CD8-positive, alpha-beta memory T cell (primary cell): ENCODE measurements around the gene IP6K2. TPM values are rescaled to one million over a fixed set of nuclear protein-coding genes. Genes with fewer than 3 reads are reported as not detected.

Source experiments
- CTCF ChIA-PET: fragments of 350-600 bp; sonication (Branson Sonifier 250); formaldehyde crosslinking; loops from one replicate; lab custom pipeline; 2021; ENCODE audit warnings: antibody characterized with exemption; lab: Charles Lee
- POLR2A ChIA-PET: fragments of 350-600 bp; sonication (Branson Sonifier 250); formaldehyde crosslinking; loops from one replicate; lab custom pipeline; 2021; ENCODE audit warnings: antibody characterized with exemption; lab: Charles Lee
- DNase-seq, 5 donors: peaks; one replicate each; pipeline versions ENCODE4 v3.0.0 to v3.0.0-alpha.2; 2020 to 2022; ENCODE audit warnings: mixed read lengths in 1 of 5
- H3K27ac ChIP-seq: one replicate; pipeline ENCODE4 v1.7.0; 2013; ENCODE audit warnings: low read depth, mild to moderate bottlenecking, low read length, moderate library complexity
- H3K27me3 ChIP-seq: 2 replicates; pipeline ENCODE4 v1.7.0; 2013; ENCODE audit warnings: low read length, mild to moderate bottlenecking; ENCODE audit not compliant: insufficient read depth, poor library complexity, severe bottlenecking
- H3K36me3 ChIP-seq: 2 replicates; pipeline ENCODE4 v1.7.0; 2013; ENCODE audit warnings: mild to moderate bottlenecking, low read length, moderate library complexity; ENCODE audit not compliant: insufficient read depth
- H3K4me1 ChIP-seq: 2 replicates; pipeline ENCODE4 v1.7.0; 2013; ENCODE audit warnings: mild to moderate bottlenecking, low read length, moderate library complexity; ENCODE audit not compliant: insufficient read depth
- H3K4me3 ChIP-seq: 2 replicates; pipeline ENCODE4 v1.7.0; 2013; ENCODE audit warnings: mild to moderate bottlenecking, low read length
- H3K9me3 ChIP-seq: 2 replicates; pipeline ENCODE4 v1.7.0; 2013; ENCODE audit warnings: mild to moderate bottlenecking, low read length
- H3K27ac Mint-ChIP-seq, 8 donors: one replicate each; pipeline ENCODE4 v1.8.0; 2020 to 2021; ENCODE audit warnings: mixed read lengths in 8 of 8, mild to moderate bottlenecking in 6 of 8, inconsistent platforms in 3 of 8, moderate library complexity in 3 of 8
- H3K27me3 Mint-ChIP-seq, 2 donors: one replicate each; pipeline ENCODE4 v1.8.0; 2020 to 2021; ENCODE audit warnings: mixed read lengths in 2 of 2, mild to moderate bottlenecking in 1 of 2, moderate library complexity in 1 of 2
- H3K36me3 Mint-ChIP-seq, 3 donors: one replicate each; pipeline ENCODE4 v1.8.0; 2020 to 2021; ENCODE audit warnings: mixed read lengths in 3 of 3, inconsistent platforms in 1 of 3, mild to moderate bottlenecking in 1 of 3
- H3K4me1 Mint-ChIP-seq, 3 donors: one replicate each; pipeline ENCODE4 v1.8.0; 2020 to 2021; ENCODE audit warnings: mixed read lengths in 3 of 3, inconsistent platforms in 1 of 3, mild to moderate bottlenecking in 1 of 3
- H3K4me3 Mint-ChIP-seq, 7 donors: one replicate each; pipeline ENCODE4 v1.8.0; 2020 to 2021; ENCODE audit warnings: mixed read lengths in 7 of 7, mild to moderate bottlenecking in 6 of 7, moderate library complexity in 4 of 7, inconsistent platforms in 2 of 7
- H3K9me3 Mint-ChIP-seq, 5 donors: one replicate each; pipeline ENCODE4 v1.8.0; 2020 to 2022; ENCODE audit warnings: mixed read lengths in 5 of 5, mild to moderate bottlenecking in 3 of 5, moderate library complexity in 2 of 5, inconsistent platforms in 1 of 5
- polyA plus RNA-seq: library from polyadenylated mRNA; unstranded; fragments of 300-500 nt; fragmentation: Illumina TruSeq; gene quantifications from one replicate; pipeline ENCODE4 v1.2.3, GENCODE V29; 2021
- total RNA-seq, 2 experiments: library from RNA; stranded (reverse); gene quantifications; one replicate each; pipeline ENCODE4 v1.2.3, GENCODE V29; 2021

The IP6K2 gene
- total and polyA plus RNA-seq, 3 experiments from 2014 or later, result 43.9 to 50.5 (median 47.1) TPM

DNA sequence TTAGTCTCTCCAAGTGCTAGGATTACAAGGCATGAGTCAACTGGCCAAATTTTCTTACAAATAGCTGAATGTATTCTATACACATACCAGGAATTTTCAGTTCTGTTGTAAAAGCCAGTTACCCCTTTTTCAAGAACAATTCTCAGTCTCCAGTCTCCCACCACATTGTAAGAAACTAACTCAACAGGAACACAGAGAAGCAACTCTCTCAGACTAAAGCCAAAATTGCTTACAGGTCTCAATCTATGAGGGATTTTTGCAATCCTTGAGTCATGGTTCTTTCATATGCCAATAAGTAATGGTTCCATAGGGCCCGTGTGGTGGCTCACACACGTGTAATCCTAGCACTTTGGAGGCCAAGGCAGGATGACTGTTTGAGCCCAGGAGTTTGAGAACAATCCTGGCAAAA, 8.5 kb downstream of the IP6K2 start:
- Histone ChIP-seq H3K4me3 (no peak overlapping the region), H3K4me1 (peaks cover 37% of the 10 kb centered on the region), H3K27ac (no peak overlapping the region), H3K36me3 (peaks cover 27% of the 10 kb centered on the region), H3K9me3 (no peaks in the 10 kb centered on the region), H3K27me3 (no peaks in the 10 kb centered on the region)
- peaks cover 52 to 77% (median 64%) of the 10 kb centered on the region in 3 donors for H3K4me1 Mint-ChIP-seq
- ChIA-PET POLR2A (no interaction called here), CTCF (interaction anchor here (2.2 kb wide), 1 partner anchor 22 kb away, joined by 6 read pairs; the partner anchor contains the start of gene NCKIPSD)
- H3K36me3 Mint-ChIP-seq, result peaks cover 0 to 64% (median 12%) of the 10 kb centered on the region in 3 donors
- H3K27me3 Mint-ChIP-seq, result no peaks in the 10 kb centered on the region
- peak overlapping the region in 6 of 8 donors; percentile 33 to 90 (median 52) for H3K27ac Mint-ChIP-seq
- H3K4me3 Mint-ChIP-seq, result peak overlapping the region in 4 of 7 donors; percentile 13 to 47 (median 31)
- no peaks in the 10 kb centered on the region for H3K9me3 Mint-ChIP-seq
- no peak for DNase-seq

DNA sequence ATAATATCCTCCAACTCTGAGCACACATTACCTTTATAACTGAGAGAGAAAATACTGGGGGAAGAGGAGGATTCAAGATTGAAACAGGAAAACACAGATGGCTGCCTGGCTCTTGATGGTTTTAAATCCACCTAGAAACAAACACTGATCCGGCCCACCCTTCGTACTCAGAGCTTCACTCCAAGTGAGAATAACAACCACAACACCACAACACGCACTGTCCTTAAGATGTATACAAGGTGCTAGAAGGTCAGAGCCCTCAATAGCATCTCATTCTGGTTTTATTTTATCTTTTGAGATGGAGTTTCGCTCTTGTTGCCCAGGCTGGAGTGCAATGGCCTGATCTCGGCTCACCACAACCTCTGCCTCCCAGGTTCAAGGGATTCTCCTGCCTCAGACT, 9.9 kb downstream of the IP6K2 start:
- POLR2A ChIA-PET, result no interaction called here
- Histone ChIP-seq H3K27ac (no peak overlapping the region), H3K9me3 (no peaks in the 10 kb centered on the region), H3K36me3 (peaks cover 27% of the 10 kb centered on the region), H3K4me1 (peaks cover 32% of the 10 kb centered on the region), H3K4me3 (no peak overlapping the region), H3K27me3 (no peaks in the 10 kb centered on the region)
- Mint-ChIP-seq H3K4me1 (peaks cover 56 to 78% (median 68%) of the 10 kb centered on the region in 3 donors), H3K27me3 (no peaks in the 10 kb centered on the region), H3K36me3 (peaks cover 0 to 66% (median 15%) of the 10 kb centered on the region in 3 donors), H3K4me3 (peak overlapping the region in 4 of 7 donors; percentile 4 to 57 (median 8)), H3K27ac (peak overlapping the region in 4 of 8 donors; percentile 26 to 64 (median 36)), H3K9me3 (no peaks in the 10 kb centered on the region)
- CTCF ChIA-PET, result interaction anchor here (1.2 kb wide), 1 partner anchor 33 kb away, joined by 3 read pairs; no protein-coding TSS in a partner anchor
- DNase-seq, result no peak

DNA sequence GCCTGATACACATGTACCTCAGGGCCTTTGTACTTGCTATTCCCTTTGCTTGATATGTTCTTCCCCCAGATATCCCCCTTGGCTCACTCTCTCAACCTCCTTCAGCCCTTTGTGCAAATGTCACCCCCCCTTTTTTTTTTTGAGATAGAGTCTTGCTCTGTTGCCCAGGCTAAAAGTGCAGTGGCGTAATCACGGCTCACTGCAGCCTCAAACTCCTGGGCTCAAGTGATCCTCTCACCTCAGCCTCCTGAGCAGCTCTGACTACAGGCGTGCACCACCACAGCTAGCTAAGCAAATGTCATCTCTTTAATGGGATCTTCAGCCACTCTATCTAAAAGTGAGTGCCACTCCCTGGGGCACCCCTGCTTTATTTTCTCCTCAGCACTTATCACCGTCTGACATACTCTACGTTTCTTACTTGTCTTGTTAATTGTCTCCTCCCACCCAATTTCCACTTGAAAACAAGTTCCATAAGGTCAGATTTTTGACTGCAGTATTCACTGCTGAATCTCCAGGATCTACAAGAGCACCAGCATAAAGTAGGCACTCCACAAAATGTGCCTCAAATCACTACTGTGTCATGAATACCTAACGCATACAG, 14.6 kb downstream of the IP6K2 start:
- Histone ChIP-seq H3K4me3 (no peak overlapping the region), H3K36me3 (peaks cover 9% of the 10 kb centered on the region), H3K4me1 (peaks cover 23% of the 10 kb centered on the region), H3K27me3 (no peaks in the 10 kb centered on the region), H3K27ac (no peak overlapping the region), H3K9me3 (no peaks in the 10 kb centered on the region)
- Mint-ChIP-seq H3K4me1 (peaks cover 37 to 61% (median 54%) of the 10 kb centered on the region in 3 donors), H3K27me3 (no peaks in the 10 kb centered on the region), H3K4me3 (peak overlapping the region in 5 of 7 donors; percentile 3 to 79 (median 13)), H3K36me3 (peaks cover 0 to 57% (median 7%) of the 10 kb centered on the region in 3 donors), H3K9me3 (no peaks in the 10 kb centered on the region), H3K27ac (peak overlapping the region in 7 of 8 donors; percentile 2 to 91 (median 61))
- DNase-seq, result no peak
- POLR2A ChIA-PET, result no interaction called here
- CTCF ChIA-PET, result no interaction called here

GRCh38 chr3:48700731-48701405, 16.2 kb downstream of the IP6K2 start:
- Histone ChIP-seq H3K4me1 (peaks cover 18% of the 10 kb centered on the region), H3K27ac (no peak overlapping the region), H3K9me3 (no peaks in the 10 kb centered on the region), H3K4me3 (no peak overlapping the region), H3K36me3 (peaks cover 15% of the 10 kb centered on the region), H3K27me3 (no peaks in the 10 kb centered on the region)
- peak overlapping the region in 3 of 8 donors; percentile 4 to 74 (median 39) for H3K27ac Mint-ChIP-seq
- DNase-seq, result no peak
- no peak overlapping the region for H3K4me3 Mint-ChIP-seq
- ChIA-PET POLR2A (no interaction called here), CTCF (interaction anchor here (0.6 kb wide), 1 partner anchor 197 kb away, joined by 3 read pairs; no protein-coding TSS in a partner anchor)
- peaks cover 0 to 53% (median 7%) of the 10 kb centered on the region in 3 donors for H3K36me3 Mint-ChIP-seq
- peaks cover 34 to 54% (median 47%) of the 10 kb centered on the region in 3 donors for H3K4me1 Mint-ChIP-seq
- H3K9me3 Mint-ChIP-seq, result no peaks in the 10 kb centered on the region
- H3K27me3 Mint-ChIP-seq, result no peaks in the 10 kb centered on the region

- Histone ChIP-seq H3K36me3 (peaks cover 27% of the 10 kb centered on the region), H3K4me1 (peaks cover 18% of the 10 kb centered on the region), H3K27ac (no peak overlapping the region), H3K9me3 (no peaks in the 10 kb centered on the region), H3K27me3 (no peaks in the 10 kb centered on the region), H3K4me3 (no peak overlapping the region)
- no peak overlapping the region for H3K27ac Mint-ChIP-seq
- ChIA-PET POLR2A (no interaction called here), CTCF (interaction anchor here (0.9 to 3.1 kb wide), 2 partner anchors 11 to 13 kb away, joined by 3 to 15 read pairs; partner anchors contain the start of gene NCKIPSD)
- H3K27me3 Mint-ChIP-seq, result no peaks in the 10 kb centered on the region
- H3K4me3 Mint-ChIP-seq, result no peak overlapping the region
- no peak for DNase-seq
- peaks cover 0 to 62% (median 8%) of the 10 kb centered on the region in 3 donors for H3K36me3 Mint-ChIP-seq
- H3K4me1 Mint-ChIP-seq, result peaks cover 29 to 50% (median 44%) of the 10 kb centered on the region in 3 donors
- H3K9me3 Mint-ChIP-seq, result no peaks in the 10 kb centered on the region
Measured at GRCh38 chr3:48698891-48699290, 18.1 kb downstream of the IP6K2 start.

DNA sequence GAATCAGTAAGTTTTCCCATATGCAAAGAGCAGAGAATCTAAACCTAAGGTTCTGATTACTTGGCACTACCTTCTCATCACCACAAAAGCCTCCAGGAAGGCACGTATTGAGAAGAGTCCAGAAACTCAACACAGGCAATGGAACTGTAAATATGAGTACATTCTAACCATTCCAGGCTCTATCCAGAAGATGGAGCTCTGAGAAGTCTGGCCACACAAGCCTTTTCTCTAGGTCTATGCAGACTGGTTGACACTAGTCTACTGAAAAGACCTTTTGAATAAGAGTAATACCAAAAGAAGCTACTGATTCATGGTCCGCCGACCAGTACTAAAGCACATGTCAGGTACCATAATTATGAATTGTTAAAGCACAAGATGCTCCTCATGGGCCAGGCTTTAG, 19.1 kb downstream of the IP6K2 start:
- CTCF ChIA-PET, result interaction anchor here (3.1 kb wide), 1 partner anchor 12 kb away, joined by 15 read pairs; the partner anchor contains the start of gene NCKIPSD
- peaks cover 37% of the 10 kb centered on the region for H3K36me3 ChIP-seq

DNA sequence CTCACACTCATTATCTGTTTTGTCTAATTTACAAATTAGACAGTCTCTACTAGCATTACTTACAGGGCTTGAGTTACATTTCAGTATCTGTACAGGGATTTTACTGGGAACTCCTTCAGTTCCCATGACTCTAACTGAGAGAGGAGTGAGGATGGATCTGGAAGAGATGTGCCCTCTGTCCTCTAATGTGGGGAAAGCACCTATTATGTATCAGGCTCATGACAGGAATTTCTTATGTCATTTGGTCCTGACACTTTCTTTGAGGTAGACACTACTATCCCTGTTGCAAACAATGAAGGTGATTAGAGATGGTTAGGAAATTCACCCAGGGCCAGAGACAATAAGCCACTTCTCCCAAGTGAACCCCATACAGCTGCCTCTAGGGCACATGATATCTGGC, 20.4 kb downstream of the IP6K2 start:
- Histone ChIP-seq H3K27me3 (no peaks in the 10 kb centered on the region), H3K36me3 (peaks cover 49% of the 10 kb centered on the region), H3K9me3 (no peaks in the 10 kb centered on the region), H3K4me1 (peaks cover 18% of the 10 kb centered on the region), H3K4me3 (no peak overlapping the region), H3K27ac (no peak overlapping the region)
- POLR2A ChIA-PET, result interaction anchor here (1.2 kb wide), 1 partner anchor 20 kb away, joined by 6 read pairs; the partner anchor contains the start of gene IP6K2
- peaks cover 17 to 38% (median 30%) of the 10 kb centered on the region in 3 donors for H3K4me1 Mint-ChIP-seq
- H3K9me3 Mint-ChIP-seq, result no peaks in the 10 kb centered on the region
- no peaks in the 10 kb centered on the region for H3K27me3 Mint-ChIP-seq
- no peak for DNase-seq
- H3K36me3 Mint-ChIP-seq, result peaks cover 6 to 73% (median 6%) of the 10 kb centered on the region in 3 donors
- H3K27ac Mint-ChIP-seq, result peak overlapping the region in 4 of 8 donors; percentile 11 to 60 (median 49)
- CTCF ChIA-PET, result interaction anchor here (1.4 to 3.1 kb wide), 2 partner anchors 10 to 11 kb away, joined by 5 to 15 read pairs; partner anchors contain the start of gene NCKIPSD
- no peak overlapping the region for H3K4me3 Mint-ChIP-seq

More for the DNA sequence above, 19.1 kb downstream of the IP6K2 start:
- POLR2A ChIA-PET, result interaction anchor here (0.8 kb wide), 1 partner anchor 199 kb away, joined by 3 read pairs; no protein-coding TSS in a partner anchor
- no peak overlapping the region for H3K4me3 ChIP-seq
- DNase-seq, result no peak
- Mint-ChIP-seq H3K36me3 (peaks cover 3 to 69% (median 9%) of the 10 kb centered on the region in 3 donors), H3K27ac (no peak overlapping the region), H3K27me3 (no peaks in the 10 kb centered on the region), H3K4me3 (no peak overlapping the region), H3K4me1 (peaks cover 26 to 46% (median 40%) of the 10 kb centered on the region in 3 donors), H3K9me3 (no peaks in the 10 kb centered on the region)
- no peaks in the 10 kb centered on the region for H3K9me3 ChIP-seq
- H3K27me3 ChIP-seq, result no peaks in the 10 kb centered on the region
- no peak overlapping the region for H3K27ac ChIP-seq
- H3K4me1 ChIP-seq, result peaks cover 18% of the 10 kb centered on the region
